Stimulated activated memory B cell treated with anti-CD40 and anti-IgM and Interleukin-4, amounts not matched to agents 10 μg/mL and 1 μg/mL and 100 μg/mL, for 72 hours (primary cell): Measurements from ENCODE around the gene LNPK.
"Not testable (repeated sequence)": the region's sequence is repeated elsewhere in the genome, so short reads cannot be mapped to it uniquely, and the experiment has no call there.

Experiments used
- ATAC-seq: fragments of 150-1000 bp; cut with Tn5 transposase; 2 replicates; pipeline ENCODE4 v1.10.0; 2021
- H3K27ac Mint-ChIP-seq: one replicate; pipeline ENCODE4 v1.8.0; 2022; ENCODE audit warnings: mild to moderate bottlenecking, mixed read lengths
- H3K27me3 Mint-ChIP-seq: one replicate; pipeline ENCODE4 v1.8.0; 2022; ENCODE audit warnings: mixed read lengths
- H3K36me3 Mint-ChIP-seq: one replicate; pipeline ENCODE4 v1.8.0; 2022; ENCODE audit warnings: mixed read lengths
- H3K4me1 Mint-ChIP-seq: one replicate; pipeline ENCODE4 v1.8.0; 2022; ENCODE audit warnings: mixed read lengths
- H3K4me3 Mint-ChIP-seq: one replicate; pipeline ENCODE4 v1.8.0; 2022; ENCODE audit warnings: mild to moderate bottlenecking, moderate library complexity, mixed read lengths
- H3K9me3 Mint-ChIP-seq: one replicate; pipeline ENCODE4 v1.8.0; 2022; ENCODE audit warnings: mixed read lengths

LNPK gene

GRCh38 chr2:175941699-175942098 is 60.4 kb downstream of the LNPK start:
- no peak for ATAC-seq
- Mint-ChIP-seq H3K27ac (no peak overlapping the region), H3K4me3 (no peak overlapping the region), H3K9me3 (peaks cover 2% of the 10 kb centered on the region), H3K36me3 (peaks cover 50% of the 10 kb centered on the region), H3K4me1 (no peaks in the 10 kb centered on the region), H3K27me3 (no peaks in the 10 kb centered on the region)

GRCh38 chr2:175937216-175937615 is 64.9 kb downstream of the LNPK start:
- H3K4me1 Mint-ChIP-seq = no peaks in the 10 kb centered on the region
- ATAC-seq = no peak
- peaks cover 42% of the 10 kb centered on the region for H3K36me3 Mint-ChIP-seq
- peaks cover 2% of the 10 kb centered on the region for H3K9me3 Mint-ChIP-seq
- no peak overlapping the region for H3K27ac Mint-ChIP-seq
- no peaks in the 10 kb centered on the region for H3K27me3 Mint-ChIP-seq
- H3K4me3 Mint-ChIP-seq = no peak overlapping the region

- Mint-ChIP-seq H3K27ac (no peak overlapping the region), H3K4me1 (no peaks in the 10 kb centered on the region), H3K9me3 (no peaks in the 10 kb centered on the region), H3K36me3 (peaks cover 32% of the 10 kb centered on the region), H3K4me3 (no peak overlapping the region), H3K27me3 (no peaks in the 10 kb centered on the region)
- no peak for ATAC-seq
Measured at GRCh38 chr2:175935289-175936181, 66.5 kb downstream of the LNPK start.

- H3K4me3 Mint-ChIP-seq = no peak overlapping the region
- no peaks in the 10 kb centered on the region for H3K27me3 Mint-ChIP-seq
- no peaks in the 10 kb centered on the region for H3K9me3 Mint-ChIP-seq
- no peak overlapping the region for H3K27ac Mint-ChIP-seq
- H3K4me1 Mint-ChIP-seq = no peaks in the 10 kb centered on the region
- no peak for ATAC-seq
- peaks cover 26% of the 10 kb centered on the region for H3K36me3 Mint-ChIP-seq
Measured at GRCh38 chr2:175932675-175933074, 69.4 kb downstream of the LNPK start.

GRCh38 chr2:175931805-175932204 is 70.3 kb downstream of the LNPK start:
- Mint-ChIP-seq H3K36me3 (peaks cover 28% of the 10 kb centered on the region), H3K27me3 (no peaks in the 10 kb centered on the region), H3K27ac (no peak overlapping the region), H3K9me3 (no peaks in the 10 kb centered on the region), H3K4me1 (no peaks in the 10 kb centered on the region), H3K4me3 (no peak overlapping the region)
- no peak for ATAC-seq

- H3K9me3 Mint-ChIP-seq = no peaks in the 10 kb centered on the region
- H3K4me3 Mint-ChIP-seq = no peak overlapping the region
- ATAC-seq = no peak
- H3K36me3 Mint-ChIP-seq = peaks cover 27% of the 10 kb centered on the region
- no peak overlapping the region for H3K27ac Mint-ChIP-seq
- H3K27me3 Mint-ChIP-seq = no peaks in the 10 kb centered on the region
- H3K4me1 Mint-ChIP-seq = no peaks in the 10 kb centered on the region
Measured at GRCh38 chr2:175930504-175930903, 71.6 kb downstream of the LNPK start.

- H3K36me3 Mint-ChIP-seq = peaks cover 26% of the 10 kb centered on the region
- no peaks in the 10 kb centered on the region for H3K27me3 Mint-ChIP-seq
- H3K27ac Mint-ChIP-seq = no peak overlapping the region
- no peaks in the 10 kb centered on the region for H3K4me1 Mint-ChIP-seq
- H3K9me3 Mint-ChIP-seq = no peaks in the 10 kb centered on the region
- no peak for ATAC-seq
- no peak overlapping the region for H3K4me3 Mint-ChIP-seq
Measured at GRCh38 chr2:175929850-175930249, 72.2 kb downstream of the LNPK start.

GRCh38 chr2:175926272-175926671 is 75.8 kb downstream of the LNPK start:
- Mint-ChIP-seq H3K27me3 (no peaks in the 10 kb centered on the region), H3K27ac (no peak overlapping the region), H3K4me3 (no peak overlapping the region), H3K9me3 (no peaks in the 10 kb centered on the region), H3K36me3 (peaks cover 21% of the 10 kb centered on the region), H3K4me1 (no peaks in the 10 kb centered on the region)
- no peak for ATAC-seq

- H3K36me3 Mint-ChIP-seq = peaks cover 10% of the 10 kb centered on the region
- no peaks in the 10 kb centered on the region for H3K9me3 Mint-ChIP-seq
- H3K27me3 Mint-ChIP-seq = no peaks in the 10 kb centered on the region
- no peaks in the 10 kb centered on the region for H3K4me1 Mint-ChIP-seq
- no peak for ATAC-seq
- H3K27ac Mint-ChIP-seq = no peak overlapping the region
- H3K4me3 Mint-ChIP-seq = no peak overlapping the region
Measured at GRCh38 chr2:175922160-175922559, 79.9 kb downstream of the LNPK start.

GRCh38 chr2:175918935-175919334 is 83.1 kb downstream of the LNPK start:
- Mint-ChIP-seq H3K27ac (no peak overlapping the region), H3K4me1 (no peaks in the 10 kb centered on the region), H3K4me3 (no peak overlapping the region), H3K27me3 (peaks cover 4% of the 10 kb centered on the region), H3K36me3 (no peaks in the 10 kb centered on the region), H3K9me3 (no peaks in the 10 kb centered on the region)
- no peak for ATAC-seq

GRCh38 chr2:175914846-175915245 is 87.2 kb downstream of the LNPK start:
- Mint-ChIP-seq H3K9me3 (peaks cover 6% of the 10 kb centered on the region), H3K4me1 (no peaks in the 10 kb centered on the region), H3K27me3 (peaks cover 19% of the 10 kb centered on the region), H3K27ac (no peak overlapping the region), H3K4me3 (no peak overlapping the region), H3K36me3 (no peaks in the 10 kb centered on the region)
- ATAC-seq = no peak

GRCh38 chr2:175913849-175914743 is 88.0 kb downstream of the LNPK start:
- ATAC-seq, H3K4me1 Mint-ChIP-seq, H3K36me3 Mint-ChIP-seq, H3K4me3 Mint-ChIP-seq, H3K9me3 Mint-ChIP-seq, H3K27ac Mint-ChIP-seq: not testable (repeated sequence)
- peaks cover 19% of the 10 kb centered on the region for H3K27me3 Mint-ChIP-seq

GRCh38 chr2:175913267-175913666 is 88.8 kb downstream of the LNPK start:
- H3K27me3 Mint-ChIP-seq = peaks cover 19% of the 10 kb centered on the region
- not testable (repeated sequence) for H3K9me3 Mint-ChIP-seq, H3K27ac Mint-ChIP-seq

GRCh38 chr2:175904035-175904434 is 98.0 kb downstream of the LNPK start:
- no peak for ATAC-seq
- Mint-ChIP-seq H3K9me3 (no peaks in the 10 kb centered on the region), H3K27me3 (no peaks in the 10 kb centered on the region), H3K4me3 (no peak overlapping the region), H3K27ac (no peak overlapping the region), H3K36me3 (no peaks in the 10 kb centered on the region), H3K4me1 (no peaks in the 10 kb centered on the region)

More at GRCh38 chr2:175913267-175913666, 88.8 kb downstream of the LNPK start:
- not testable (repeated sequence) for H3K4me1 Mint-ChIP-seq, ATAC-seq, H3K36me3 Mint-ChIP-seq, H3K4me3 Mint-ChIP-seq

- Mint-ChIP-seq H3K4me1 (no peaks in the 10 kb centered on the region), H3K9me3 (no peaks in the 10 kb centered on the region), H3K27ac (no peak overlapping the region), H3K4me3 (no peak overlapping the region), H3K36me3 (no peaks in the 10 kb centered on the region), H3K27me3 (no peaks in the 10 kb centered on the region)
- no peak for ATAC-seq
Measured at GRCh38 chr2:175903384-175903936, 98.6 kb downstream of the LNPK start.
